OCI-LY3 (cell line): ENCODE results near the gene VPS35.

Experiments used
- CTCF ChIP-seq: fragments of 200-600, 300-600 bp; sonication (generic); IDR thresholded peaks from 2 replicates; pipeline ENCODE4 v1.5.1; 2014; ENCODE audit warnings: antibody characterized with exemption, low read length, low read depth
- EZH2phosphoT487 ChIP-seq: fragments of 200-600 bp; shearing (Covaris generic); IDR thresholded peaks from 2 replicates; pipeline ENCODE4 v1.6.1; 2018; ENCODE audit warnings: antibody characterized with exemption, mixed run types, low read depth

- TF ChIP-seq CTCF: no peak; the same call in 1 of the 2 replicates
- no peak for TF ChIP-seq EZH2phosphoT487
Measured at GRCh38 chr16:46621006-46621933, 67.7 kb downstream of the VPS35 start, which contains the start of gene SHCBP1.
